Endothelial cell of umbilical vein (primary cell): ENCODE data around the gene TRERF1. TPM values are rescaled to one million over a fixed set of nuclear protein-coding genes. Genes with fewer than 3 reads are reported as not detected.

ENCODE experiments used
- BruUV-seq: library from RNA; stranded (reverse); fragments of 400-500 nt; replicated peaks from 2 replicates; lab custom pipeline; 2021; lab: Mats Ljungman, UMichigan
- CTCF ChIA-PET: fragments of 300-600, 350-600 bp; sonication (Branson Sonifier 250); formaldehyde crosslinking; loops from one replicate; lab custom pipeline; 2021; ENCODE audit warnings: antibody characterized with exemption, inconsistent platforms; lab: Charles Lee
- POLR2A ChIA-PET: fragments of 300-600, 350-600 bp; sonication (Branson Sonifier 250); formaldehyde crosslinking; loops from one replicate; lab custom pipeline; 2021; ENCODE audit warnings: antibody characterized with exemption, inconsistent platforms; lab: Charles Lee
- DNase-seq: peaks from one replicate; pipeline ENCODE4 v3.0.0-alpha.2; 2011; ENCODE audit warnings: low read depth, low spot score
- FAIRE-seq: peaks from 2 replicates; lab custom pipeline; 2011; peaks lifted over from hg19 to GRCh38; lab: Jason Lieb, UNC
- H2AFZ ChIP-seq: 2 replicates; pipeline ENCODE4 v1.6.0; 2012; ENCODE audit warnings: low read depth, low read length, control low read depth, inconsistent platforms
- H3K27ac ChIP-seq: 2 replicates; pipeline ENCODE4 v1.5.1; 2011; ENCODE audit warnings: low read depth, mild to moderate bottlenecking, control low read depth, low read length, moderate library complexity; ENCODE audit not compliant: insufficient read depth
- H3K27me3 ChIP-seq, 2 experiments: 2 replicates each; pipeline versions ENCODE4 v1.6.0 to v1.6.1; 2011; ENCODE audit warnings: low read length in 2 of 2, mixed read lengths in 1 of 2; ENCODE audit not compliant: control insufficient read depth in 2 of 2, insufficient read depth in 2 of 2
- H3K36me3 ChIP-seq, 2 experiments: 2 replicates in 1 of 2; 3 replicates in 1 of 2; pipeline ENCODE4 v1.5.1; 2011; ENCODE audit warnings: low read length in 2 of 2, mild to moderate bottlenecking in 1 of 2, moderate library complexity in 1 of 2; ENCODE audit not compliant: control insufficient read depth in 2 of 2, insufficient read depth in 2 of 2; ENCODE audit errors: extremely low read depth in 1 of 2
- H3K4me1 ChIP-seq: 3 replicates; pipeline ENCODE4 v1.5.1; 2011; ENCODE audit warnings: mild to moderate bottlenecking, low read length; ENCODE audit not compliant: control insufficient read depth, insufficient read depth; ENCODE audit errors: extremely low read depth
- H3K4me2 ChIP-seq: 2 replicates; pipeline ENCODE4 v1.6.1; 2011; ENCODE audit warnings: low read length, control low read depth, mixed read lengths; ENCODE audit not compliant: insufficient read depth
- H3K4me3 ChIP-seq, 3 experiments: fragments of 200-600 bp in 1 of 3; sonication (generic), shearing (Covaris generic) in 1 of 3; replicated peaks in 1 of 3; 2 replicates each; pipeline ENCODE4 v1.5.1; 2011 to 2016; ENCODE audit warnings: control low read depth in 3 of 3, low read length in 3 of 3, mild to moderate bottlenecking in 2 of 3, inconsistent platforms in 1 of 3, low read depth in 1 of 3, moderate library complexity in 1 of 3; ENCODE audit not compliant: insufficient read depth in 1 of 3
- H3K79me2 ChIP-seq: 2 replicates; pipeline ENCODE4 v1.6.0; 2012; ENCODE audit warnings: low read length, inconsistent platforms; ENCODE audit not compliant: control insufficient read depth, insufficient read depth
- H3K9ac ChIP-seq: replicated peaks from 2 replicates; pipeline ENCODE3; 2011; ENCODE audit warnings: low read length, control low read depth; ENCODE audit not compliant: insufficient read depth; ENCODE audit errors: extremely low read depth
- H3K9me1 ChIP-seq: replicated peaks from 3 replicates; pipeline ENCODE4 v1.6.0; 2011; ENCODE audit warnings: mild to moderate bottlenecking, low read length; ENCODE audit not compliant: control insufficient read depth, insufficient read depth; ENCODE audit errors: extremely low read depth
- H3K9me3 ChIP-seq: replicated peaks from 2 replicates; pipeline ENCODE4 v1.5.1; 2012; ENCODE audit warnings: low read length, inconsistent platforms; ENCODE audit not compliant: control insufficient read depth, insufficient read depth
- H4K20me1 ChIP-seq: replicated peaks from 2 replicates; pipeline ENCODE3; 2011; ENCODE audit warnings: mild to moderate bottlenecking, low read length; ENCODE audit not compliant: control insufficient read depth, insufficient read depth; ENCODE audit errors: extremely low read depth
- EZH2 ChIP-seq: IDR thresholded peaks from 2 replicates; pipeline ENCODE4 v1.6.1; 2012; ENCODE audit warnings: borderline replicate concordance, low read depth, mild to moderate bottlenecking, moderate library complexity, low read length, inconsistent platforms; ENCODE audit not compliant: severe bottlenecking
- FOS ChIP-seq: IDR thresholded peaks from 2 replicates; pipeline ENCODE4 v1.6.1; 2011; ENCODE audit warnings: mild to moderate bottlenecking, low read length, moderate library complexity, borderline replicate concordance; ENCODE audit not compliant: insufficient read depth
- GATA2 ChIP-seq: IDR thresholded peaks from 2 replicates; pipeline ENCODE4 v1.7.0; 2011; ENCODE audit warnings: low read depth, mild to moderate bottlenecking, moderate library complexity, mixed read lengths, low read length; ENCODE audit not compliant: insufficient read length, insufficient read depth
- JUN ChIP-seq: IDR thresholded peaks from 2 replicates; pipeline ENCODE4 v1.6.1; 2011; ENCODE audit warnings: borderline replicate concordance, low read depth; ENCODE audit not compliant: insufficient read length, insufficient read depth
- POLR2AphosphoS5 ChIP-seq: IDR thresholded peaks from 2 replicates; pipeline ENCODE4 v1.6.1; 2012; ENCODE audit warnings: low read depth, mild to moderate bottlenecking, control low read depth, low read length, moderate library complexity; ENCODE audit not compliant: insufficient read depth
- dilution Hi-C: fragments of 300-500 bp; cut with MboI; formaldehyde crosslinking; loops from one replicate; pipeline ENCODE4 v1.15.0; 2019; ENCODE audit warnings: low sequenced_read_pairs; ENCODE audit not compliant: extremely low pct_ligation_motif_present
- intact Hi-C: fragments of 100-400 bp; cut with micrococcal nuclease; formaldehyde crosslinking; loops from one replicate; pipeline ENCODE4 v1.10.0; 2022
- polyA plus RNA-seq, 4 experiments: library from polyadenylated mRNA; depleted of rRNA in 3 of 4; stranded (reverse) in 3 of 4; unstranded in 1 of 4; fragments of >200 nt; gene quantifications; 2 replicates each; pipeline versions ENCODE4 v1.2.1 to v1.2.3, GENCODE V29; 2011 to 2012; ENCODE audit warnings: missing spikeins in 1 of 4
- total RNA-seq: library from RNA; stranded (reverse); gene quantifications from 2 replicates; pipeline ENCODE4 v1.2.3, GENCODE V29; 2021
- TF ChIP-seq, protein P1 (sequence below), 2 donors: IDR thresholded peaks; 1 replicate in 1 of 2; 2 replicates in 1 of 2; pipeline ENCODE4 v1.5.1; 2011; ENCODE audit warnings: low read length in 2 of 2, mild to moderate bottlenecking in 2 of 2, moderate library complexity in 2 of 2, control low read depth in 1 of 2, inconsistent platforms in 1 of 2, low read depth in 1 of 2; ENCODE audit not compliant: insufficient read depth in 1 of 2; ENCODE audit errors: extremely low read depth in 1 of 2

Gene TRERF1
- total and polyA plus RNA-seq, 2 donors (not counting 3 experiments of a cell fraction or from before 2014, with no cell fraction given), result 0.73 to 5.5 TPM

DNA sequence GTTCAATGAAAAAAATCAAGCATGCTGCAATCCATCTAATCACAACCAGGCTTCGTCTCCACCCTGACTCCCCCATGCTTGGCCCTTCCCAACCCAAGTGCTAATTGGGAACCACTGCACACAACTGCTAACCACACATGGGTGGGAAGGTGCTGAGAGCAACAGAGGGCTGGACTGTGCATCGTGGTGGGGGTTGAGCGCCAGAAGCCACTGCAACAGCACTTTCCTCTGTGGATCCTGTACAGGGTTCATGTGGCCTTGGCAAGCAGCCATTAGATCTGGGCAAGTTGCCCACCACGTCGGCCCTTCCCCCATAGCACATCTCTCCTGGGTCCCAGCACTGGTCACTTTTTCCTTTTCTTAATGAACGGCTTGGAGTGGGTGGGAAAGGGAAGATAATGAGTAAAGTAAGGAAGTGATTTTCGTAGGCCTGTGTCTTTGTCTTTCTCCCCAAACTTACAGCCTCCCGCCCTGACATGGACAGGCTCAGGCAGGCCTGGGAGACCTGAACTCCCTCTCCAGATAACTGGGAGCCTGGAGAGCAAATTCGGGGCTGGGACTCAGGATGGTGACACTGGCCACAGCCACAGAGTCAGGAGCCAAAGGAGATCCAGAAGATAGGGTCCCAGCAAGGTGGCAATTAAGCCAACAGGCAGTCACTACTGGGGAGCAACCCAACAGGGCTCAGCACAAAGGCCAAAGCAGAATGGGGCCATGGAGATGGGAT lies 199.7 kb downstream of the TRERF1 start:
- Histone ChIP-seq H3K27me3 (no peaks in the 10 kb centered on the region), H3K9me1 (no peaks in the 10 kb centered on the region), H3K79me2 (no peaks in the 10 kb centered on the region), H4K20me1 (no peaks in the 10 kb centered on the region), H3K4me3 (no peak overlapping the region), H2AFZ (no peak overlapping the region), H3K9me3 (no peaks in the 10 kb centered on the region), H3K9ac (no peak overlapping the region), H3K36me3 (no peaks in the 10 kb centered on the region), H3K27ac (no peak overlapping the region), H3K4me1 (peaks cover 11% of the 10 kb centered on the region), H3K4me2 (no peak overlapping the region)
- CTCF ChIA-PET, result interaction anchor here (1.1 to 1.9 kb wide), 2 partner anchors 295 to 296 kb away, joined by 3 to 4 read pairs; no protein-coding TSS in a partner anchor
- FAIRE-seq (peak; percentile 4), DNase-seq (peak; percentile 74)
- TF ChIP-seq FOS, result no peak
- TF ChIP-seq POLR2AphosphoS5, result no peak
- no peak for TF ChIP-seq EZH2
- no peak for TF ChIP-seq GATA2
- TF ChIP-seq, protein P1, sequence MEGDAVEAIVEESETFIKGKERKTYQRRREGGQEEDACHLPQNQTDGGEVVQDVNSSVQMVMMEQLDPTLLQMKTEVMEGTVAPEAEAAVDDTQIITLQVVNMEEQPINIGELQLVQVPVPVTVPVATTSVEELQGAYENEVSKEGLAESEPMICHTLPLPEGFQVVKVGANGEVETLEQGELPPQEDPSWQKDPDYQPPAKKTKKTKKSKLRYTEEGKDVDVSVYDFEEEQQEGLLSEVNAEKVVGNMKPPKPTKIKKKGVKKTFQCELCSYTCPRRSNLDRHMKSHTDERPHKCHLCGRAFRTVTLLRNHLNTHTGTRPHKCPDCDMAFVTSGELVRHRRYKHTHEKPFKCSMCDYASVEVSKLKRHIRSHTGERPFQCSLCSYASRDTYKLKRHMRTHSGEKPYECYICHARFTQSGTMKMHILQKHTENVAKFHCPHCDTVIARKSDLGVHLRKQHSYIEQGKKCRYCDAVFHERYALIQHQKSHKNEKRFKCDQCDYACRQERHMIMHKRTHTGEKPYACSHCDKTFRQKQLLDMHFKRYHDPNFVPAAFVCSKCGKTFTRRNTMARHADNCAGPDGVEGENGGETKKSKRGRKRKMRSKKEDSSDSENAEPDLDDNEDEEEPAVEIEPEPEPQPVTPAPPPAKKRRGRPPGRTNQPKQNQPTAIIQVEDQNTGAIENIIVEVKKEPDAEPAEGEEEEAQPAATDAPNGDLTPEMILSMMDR (IDR thresholded peaks at IDR 0.05; ENCODE audit: extremely low read depth in 1 of 2, insufficient read depth in 1 of 2, low read depth in 1 of 2, low read length in 2 of 2), result no peak
- TF ChIP-seq JUN, result no peak
- POLR2A ChIA-PET, result no interaction called here
- intact Hi-C loops, result no loop called here
- no TSS peak for BruUV-seq
- dilution Hi-C loops, result no loop called here
